H9 (cell line): Measurements from ENCODE around the gene SPAG17. TPM values are rescaled to one million over a fixed set of nuclear protein-coding genes. Genes with fewer than 3 reads are reported as not detected.
A peak's percentile ranks its signal among the peaks of the same experiment; 100 is the strongest.

Experiments used
- DNase-seq: peaks from one replicate; pipeline ENCODE4 v3.0.0-alpha.2; 2017
- H2AFZ ChIP-seq: one replicate; pipeline ENCODE4 v1.6.1; 2013; ENCODE audit warnings: mild to moderate bottlenecking, low read length, control low read depth, moderate library complexity
- H2AK5ac ChIP-seq: 2 replicates; pipeline ENCODE4 v1.6.1; 2013; ENCODE audit warnings: low read length, control low read depth, mixed read lengths; ENCODE audit not compliant: insufficient read length
- H2BK120ac ChIP-seq: one replicate; pipeline ENCODE4 v1.6.1; 2013; ENCODE audit warnings: low read depth, mild to moderate bottlenecking, low read length, control low read depth, inconsistent platforms; ENCODE audit not compliant: poor library complexity, severe bottlenecking
- H2BK12ac ChIP-seq: 2 replicates; pipeline ENCODE4 v1.6.1; 2013; ENCODE audit warnings: low read length, control low read depth, mixed read lengths, low read depth; ENCODE audit not compliant: insufficient read length
- H2BK15ac ChIP-seq: 2 replicates; pipeline ENCODE4 v1.6.1; 2013; ENCODE audit warnings: low read depth, low read length, control low read depth
- H2BK20ac ChIP-seq: one replicate; pipeline ENCODE4 v1.6.1; 2013; ENCODE audit warnings: low read depth, mild to moderate bottlenecking, low read length, control low read depth, inconsistent platforms; ENCODE audit not compliant: poor library complexity, severe bottlenecking
- H2BK5ac ChIP-seq: 2 replicates; pipeline ENCODE4 v1.6.1; 2013; ENCODE audit warnings: low read length, control low read depth, mixed read lengths; ENCODE audit not compliant: insufficient read length
- H3K14ac ChIP-seq: 2 replicates; pipeline ENCODE4 v1.6.1; 2013; ENCODE audit warnings: low read length, control low read depth; ENCODE audit not compliant: insufficient read depth
- H3K18ac ChIP-seq: 2 replicates; pipeline ENCODE4 v1.6.1; 2013; ENCODE audit warnings: low read depth, mild to moderate bottlenecking, mixed read lengths, low read length, control low read depth; ENCODE audit not compliant: insufficient read length
- H3K23ac ChIP-seq: 2 replicates; pipeline ENCODE4 v1.6.1; 2013; ENCODE audit warnings: low read length, control low read depth, mixed read lengths, low read depth; ENCODE audit not compliant: insufficient read length
- H3K23me2 ChIP-seq: 2 replicates; pipeline ENCODE4 v1.6.1; 2013; ENCODE audit warnings: low read depth, mild to moderate bottlenecking, mixed read lengths, low read length, control low read depth; ENCODE audit not compliant: insufficient read length, poor library complexity, severe bottlenecking
- H3K27ac ChIP-seq: 2 replicates; pipeline ENCODE4 v1.5.1; 2013; ENCODE audit warnings: low read length, control low read depth, mixed read lengths, low read depth; ENCODE audit not compliant: insufficient read length
- H3K27me3 ChIP-seq: 2 replicates; pipeline ENCODE4 v1.6.1; 2013; ENCODE audit warnings: low read length, control low read depth, inconsistent platforms; ENCODE audit not compliant: insufficient read depth
- H3K4ac ChIP-seq: 2 replicates; pipeline ENCODE4 v1.6.1; 2013; ENCODE audit warnings: low read depth, mild to moderate bottlenecking, control low read depth, inconsistent platforms, low read length, moderate library complexity
- H3K4me1 ChIP-seq: 2 replicates; pipeline ENCODE4 v1.6.1; 2013; ENCODE audit warnings: low read length, control low read depth, inconsistent platforms; ENCODE audit not compliant: insufficient read depth
- H3K4me2 ChIP-seq: 2 replicates; pipeline ENCODE4 v1.6.1; 2013; ENCODE audit warnings: low read length, control low read depth, mixed read lengths; ENCODE audit not compliant: insufficient read length, insufficient read depth
- H3K56ac ChIP-seq: 2 replicates; pipeline ENCODE4 v1.6.1; 2013; ENCODE audit warnings: low read depth, mild to moderate bottlenecking, mixed read lengths, low read length, control low read depth; ENCODE audit not compliant: insufficient read length
- H3K79me1 ChIP-seq: 2 replicates; pipeline ENCODE4 v1.6.1; 2013; ENCODE audit warnings: low read depth, mild to moderate bottlenecking, moderate library complexity, low read length, control low read depth, inconsistent platforms; ENCODE audit not compliant: insufficient read depth, poor library complexity, severe bottlenecking
- H3K79me2 ChIP-seq: 2 replicates; pipeline ENCODE4 v1.6.1; 2013; ENCODE audit warnings: low read length, control low read depth, inconsistent platforms; ENCODE audit not compliant: insufficient read depth
- H3K9ac ChIP-seq: 2 replicates; pipeline ENCODE4 v1.6.1; 2013; ENCODE audit warnings: low read length, control low read depth, mixed read lengths; ENCODE audit not compliant: insufficient read length; ENCODE audit errors: extremely low read depth
- H3K9me3 ChIP-seq: one replicate; pipeline ENCODE4 v1.6.1; 2013; ENCODE audit warnings: low read depth, low read length, inconsistent platforms; ENCODE audit not compliant: control insufficient read depth
- H3T11ph ChIP-seq: one replicate; pipeline ENCODE4 v1.6.1; 2013; ENCODE audit warnings: mild to moderate bottlenecking, low read length, control low read depth, inconsistent platforms
- H4K20me1 ChIP-seq: one replicate; pipeline ENCODE4 v1.6.1; 2013; ENCODE audit not compliant: control insufficient read depth, insufficient read length, insufficient read depth
- H4K5ac ChIP-seq: 2 replicates; pipeline ENCODE4 v1.6.1; 2013; ENCODE audit warnings: low read depth, mild to moderate bottlenecking, mixed read lengths, low read length, control low read depth; ENCODE audit not compliant: insufficient read length
- H4K8ac ChIP-seq: replicated peaks from 2 replicates; pipeline ENCODE4 v1.6.1; 2013; ENCODE audit warnings: low read length, control low read depth, mixed read lengths, low read depth; ENCODE audit not compliant: insufficient read length
- H4K91ac ChIP-seq: 2 replicates; pipeline ENCODE4 v1.6.1; 2013; ENCODE audit warnings: low read depth, mild to moderate bottlenecking, moderate library complexity, mixed read lengths, low read length, control low read depth; ENCODE audit not compliant: insufficient read length
- H3K27ac Mint-ChIP-seq, 3 experiments: 2 replicates in 2 of 3; 3 replicates in 1 of 3; pipeline ENCODE4 v1.8.0; 2020 to 2021; ENCODE audit warnings: mixed read lengths in 3 of 3, mild to moderate bottlenecking in 1 of 3, moderate library complexity in 1 of 3
- H3K27me3 Mint-ChIP-seq: 2 replicates; pipeline ENCODE4 v1.8.0; 2021; ENCODE audit warnings: low read depth, mild to moderate bottlenecking, moderate library complexity, mixed read lengths
- H3K36me3 Mint-ChIP-seq, 3 experiments: 2 replicates in 2 of 3; 3 replicates in 1 of 3; pipeline ENCODE4 v1.8.0; 2020 to 2021; ENCODE audit warnings: low read depth in 3 of 3, mixed read lengths in 3 of 3; ENCODE audit not compliant: insufficient read depth in 1 of 3
- H3K4me1 Mint-ChIP-seq, 2 experiments: 2 replicates each; pipeline ENCODE4 v1.8.0; 2020; ENCODE audit warnings: mixed read lengths in 2 of 2
- H3K4me3 Mint-ChIP-seq, 2 experiments: 2 replicates in 1 of 2; 3 replicates in 1 of 2; pipeline ENCODE4 v1.8.0; 2020 to 2021; ENCODE audit warnings: mild to moderate bottlenecking in 2 of 2, mixed read lengths in 2 of 2, moderate library complexity in 1 of 2
- H3K9me3 Mint-ChIP-seq, 2 experiments: 2 replicates in 1 of 2; 3 replicates in 1 of 2; pipeline ENCODE4 v1.8.0; 2020; ENCODE audit warnings: mild to moderate bottlenecking in 2 of 2, mixed read lengths in 2 of 2, moderate library complexity in 1 of 2
- WGBS: extraction: QIAGEN DNeasy Blood & Tissue Kit; methylation state at CpG from one replicate; pipeline ENCODE4 v1.1.7; 2013; ENCODE audit warnings: missing lambda C conversion rate, low lambda C conversion rate, mixed read lengths; ENCODE audit not compliant: insufficient read length; ENCODE audit errors: extremely low coverage; 5-methylcytosine and 5-hydroxymethylcytosine counted together
- long read RNA-seq: library from polyadenylated mRNA; unstranded; transcript quantifications from one replicate; pipeline ENCODE4 v2.0.0, GENCODE V29; 2020
- total RNA-seq: library from RNA; stranded (reverse); gene quantifications from 2 replicates; pipeline ENCODE4 v1.2.1, GENCODE V29; 2021
- TF ChIP-seq, protein P1 (sequence below): fragments of 200-600 bp; sonication (generic); conservative IDR thresholded peaks from 3 replicates; pipeline ENCODE4 v1.8.0; 2021; ENCODE audit warnings: antibody characterized with exemption, mild to moderate bottlenecking

The SPAG17 gene
- 0.37 and 1.1 TPM in 2 replicates for total RNA-seq
- long read RNA-seq, partial matches to known transcripts = 1 of 6 reads
- long read RNA-seq, other reads (novel, unspliced or antisense) = 5 of 6 reads

DNA sequence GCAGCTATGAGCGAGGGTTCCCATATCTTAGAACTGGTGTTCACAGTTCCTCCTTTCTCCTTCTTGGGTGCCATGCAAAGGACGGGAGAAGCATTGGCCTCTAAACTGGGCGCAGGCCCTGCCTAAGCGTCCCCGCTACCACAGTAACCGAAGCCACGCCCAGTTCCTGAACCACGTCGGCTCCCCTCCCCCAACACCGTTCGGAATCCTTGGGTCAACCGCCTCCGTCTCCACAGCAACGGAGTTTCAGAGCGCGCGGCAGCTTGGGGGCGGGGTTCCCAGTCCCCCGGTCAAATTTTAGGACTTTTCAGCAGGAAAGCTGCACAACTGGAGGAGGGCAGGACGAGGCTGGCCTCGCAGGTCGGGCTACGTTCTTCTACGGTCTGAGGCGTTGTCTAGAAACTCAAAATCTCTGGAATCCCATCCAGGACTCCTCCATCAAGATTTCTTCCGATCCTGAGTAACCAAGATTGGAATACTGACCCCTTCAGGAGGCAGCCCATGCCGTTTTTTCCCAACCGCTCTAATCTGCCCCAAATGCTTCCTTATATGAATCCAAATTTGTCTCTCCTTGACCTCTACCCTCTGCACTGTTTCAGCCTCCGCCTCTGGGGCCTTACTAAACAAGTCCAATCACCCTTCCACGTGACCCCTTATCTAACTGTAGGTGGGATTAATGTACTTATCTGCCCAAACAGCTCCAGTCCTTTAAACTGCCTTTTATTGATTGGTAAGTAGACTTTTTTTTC lies at the start of gene SPAG17:
TSS of gene SPAG17 (minus strand) at position 145 of the 749 bp plus-strand sequence. CDS start at position 74, 71 bp downstream.
- Histone ChIP-seq H2AFZ (peak within 1 kb of the TSS; percentile 97), H3T11ph (peak within 1 kb of the TSS; percentile 75), H4K91ac (no peak within 1 kb of the TSS), H3K4me2 (peak within 1 kb of the TSS; percentile 60), H2BK15ac (no peak within 1 kb of the TSS), H2BK20ac (peak within 1 kb of the TSS; percentile 29), H4K5ac (no peak within 1 kb of the TSS), H3K4ac (no peak within 1 kb of the TSS), H3K14ac (peak within 1 kb of the TSS; percentile 96), H3K23ac (no peak within 1 kb of the TSS), H3K56ac (no peak within 1 kb of the TSS), H4K20me1 (no peaks in the 10 kb centered on the region), H3K79me2 (no peaks in the 10 kb centered on the region), H3K18ac (peak within 1 kb of the TSS; percentile 96), H4K8ac (no peak within 1 kb of the TSS), H3K9me3 (no peaks in the 10 kb centered on the region), H3K79me1 (no peaks in the 10 kb centered on the region), H3K27ac (no peak within 1 kb of the TSS), H3K27me3 (no peaks in the 10 kb centered on the region), H2AK5ac (no peak within 1 kb of the TSS), H2BK5ac (no peak within 1 kb of the TSS), H2BK12ac (peak within 1 kb of the TSS; percentile 55), H2BK120ac (peak within 1 kb of the TSS; percentile 50), H3K23me2 (peaks cover 3% of the 10 kb centered on the region), H3K4me1 (no peaks in the 10 kb centered on the region; the same call in 1 of the 2 replicates), H3K9ac (peak within 1 kb of the TSS; percentile 66)
- Mint-ChIP-seq H3K36me3 (peaks cover 0 to 9% (median 0%) of the 10 kb centered on the region in 3 experiments; a peak in 2 of 7 replicates), H3K27ac (peak within 1 kb of the TSS; percentile 52 to 96 (median 90); a peak in 6 of 7 replicates), H3K27me3 (no peaks in the 10 kb centered on the region; the same call in 1 of the 2 replicates), H3K9me3 (peaks cover 0 to 4% of the 10 kb centered on the region in 2 experiments; a peak in 3 of 5 replicates), H3K4me3 (peak within 1 kb of the TSS; percentile 80 to 84), H3K4me1 (peaks cover 30 to 31% of the 10 kb centered on the region in 2 experiments)
- peak; percentile 95 for DNase-seq
- WGBS = no CpG with 5 or more reads among the region's 30 CpGs
- TF ChIP-seq, protein P1, sequence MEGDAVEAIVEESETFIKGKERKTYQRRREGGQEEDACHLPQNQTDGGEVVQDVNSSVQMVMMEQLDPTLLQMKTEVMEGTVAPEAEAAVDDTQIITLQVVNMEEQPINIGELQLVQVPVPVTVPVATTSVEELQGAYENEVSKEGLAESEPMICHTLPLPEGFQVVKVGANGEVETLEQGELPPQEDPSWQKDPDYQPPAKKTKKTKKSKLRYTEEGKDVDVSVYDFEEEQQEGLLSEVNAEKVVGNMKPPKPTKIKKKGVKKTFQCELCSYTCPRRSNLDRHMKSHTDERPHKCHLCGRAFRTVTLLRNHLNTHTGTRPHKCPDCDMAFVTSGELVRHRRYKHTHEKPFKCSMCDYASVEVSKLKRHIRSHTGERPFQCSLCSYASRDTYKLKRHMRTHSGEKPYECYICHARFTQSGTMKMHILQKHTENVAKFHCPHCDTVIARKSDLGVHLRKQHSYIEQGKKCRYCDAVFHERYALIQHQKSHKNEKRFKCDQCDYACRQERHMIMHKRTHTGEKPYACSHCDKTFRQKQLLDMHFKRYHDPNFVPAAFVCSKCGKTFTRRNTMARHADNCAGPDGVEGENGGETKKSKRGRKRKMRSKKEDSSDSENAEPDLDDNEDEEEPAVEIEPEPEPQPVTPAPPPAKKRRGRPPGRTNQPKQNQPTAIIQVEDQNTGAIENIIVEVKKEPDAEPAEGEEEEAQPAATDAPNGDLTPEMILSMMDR = peak; percentile 73
